ENCODE results near the gene CHST11.

GRCh38 chr12:104493496-104493895 lies 36.7 kb downstream of the CHST11 start:
- no peak for TF ChIP-seq CTCF (IDR thresholded peaks at IDR 0.05)
- TF ChIP-seq ZFX (IDR thresholded peaks at IDR 0.05; ENCODE audit: borderline replicate concordance) = no peak

Data from 22Rv1 (cell line).